GM18907 (cell line): ENCODE data around the gene GSPT1.
A peak's percentile ranks its signal among the peaks of the same experiment; 100 is the strongest.
"Not testable (repeated sequence)": the region's sequence is repeated elsewhere in the genome, so short reads cannot be mapped to it uniquely, and the experiment has no call there.

ENCODE experiments used
- ATAC-seq: cut with Tn5 transposase; IDR thresholded peaks from one replicate; pipeline ENCODE4 v1.9.1; 2021; ENCODE audit warnings: mild to moderate bottlenecking, moderate library complexity; ENCODE audit not compliant: unreplicated experiment

The GSPT1 gene

GRCh38 chr16:11862489-11862888 lies 53.3 kb downstream of the GSPT1 start:
- ATAC-seq: no peak

- ATAC-seq: no peak
Measured at GRCh38 chr16:11857161-11857560, 58.6 kb downstream of the GSPT1 start.

DNA sequence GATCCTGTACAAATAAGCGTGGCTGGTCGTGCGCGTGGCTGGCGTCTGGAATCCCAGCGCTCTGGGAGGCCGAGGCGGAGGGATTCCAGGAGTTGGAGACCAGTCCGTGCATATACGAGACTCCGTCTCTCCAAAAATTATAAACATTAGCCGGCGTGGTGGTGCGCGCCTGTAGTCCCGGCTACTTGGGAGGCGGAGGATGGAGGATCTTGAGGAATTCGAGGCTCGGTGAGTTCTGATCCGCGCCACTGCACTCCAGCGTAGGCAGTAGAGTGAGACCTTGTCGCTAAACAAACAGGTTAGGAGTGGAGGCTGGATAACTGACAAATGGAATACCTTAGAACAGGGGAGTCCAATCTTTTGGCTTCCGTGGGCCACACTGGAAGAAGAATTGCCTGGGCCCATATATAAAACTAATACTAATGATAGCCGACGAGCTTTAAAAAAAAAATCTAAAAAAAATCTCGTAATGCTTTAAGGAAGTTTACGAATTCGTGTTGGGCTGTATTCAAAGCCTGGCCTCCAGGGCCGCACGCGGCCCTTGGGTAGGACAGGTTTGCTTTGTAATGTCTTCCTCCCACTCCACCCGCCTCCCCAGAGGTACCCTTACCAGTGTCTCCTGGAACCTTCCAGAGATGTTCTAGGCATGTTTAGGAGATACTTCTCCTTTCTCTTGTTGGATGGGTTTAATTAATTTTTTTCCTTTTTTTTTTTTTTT lies 63.5 kb downstream of the GSPT1 start:
- peak; percentile 5 for ATAC-seq

- peak; percentile 82 for ATAC-seq
Measured at GRCh38 chr16:11851294-11852091, 64.3 kb downstream of the GSPT1 start, which contains the start of gene RSL1D1. RSL1D1 (minus strand) TSS chr16:11851542; CDS start chr16:11851512, 30 bp downstream.

DNA sequence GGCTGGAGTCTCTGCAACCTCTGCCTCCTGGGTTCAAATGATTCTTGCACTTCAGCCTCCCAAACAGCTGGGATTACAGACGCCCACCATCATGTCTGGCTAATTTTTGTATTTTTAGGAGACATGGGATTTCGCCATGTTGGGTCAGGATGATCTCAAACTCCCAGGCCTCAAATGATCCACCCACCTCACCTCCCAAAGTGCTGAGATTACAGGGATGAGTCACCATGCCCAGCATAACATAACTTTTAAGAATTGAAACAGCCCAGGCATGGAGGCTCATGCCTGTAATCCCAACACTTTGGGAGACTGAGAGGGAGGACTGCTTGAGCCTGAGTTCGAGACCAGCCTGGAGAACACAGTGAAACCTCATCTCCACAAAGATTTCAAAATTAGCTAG lies 66.9 kb downstream of the GSPT1 start:
- no peak for ATAC-seq

- no peak for ATAC-seq
Measured at GRCh38 chr16:11844499-11844898, 71.3 kb downstream of the GSPT1 start.

DNA sequence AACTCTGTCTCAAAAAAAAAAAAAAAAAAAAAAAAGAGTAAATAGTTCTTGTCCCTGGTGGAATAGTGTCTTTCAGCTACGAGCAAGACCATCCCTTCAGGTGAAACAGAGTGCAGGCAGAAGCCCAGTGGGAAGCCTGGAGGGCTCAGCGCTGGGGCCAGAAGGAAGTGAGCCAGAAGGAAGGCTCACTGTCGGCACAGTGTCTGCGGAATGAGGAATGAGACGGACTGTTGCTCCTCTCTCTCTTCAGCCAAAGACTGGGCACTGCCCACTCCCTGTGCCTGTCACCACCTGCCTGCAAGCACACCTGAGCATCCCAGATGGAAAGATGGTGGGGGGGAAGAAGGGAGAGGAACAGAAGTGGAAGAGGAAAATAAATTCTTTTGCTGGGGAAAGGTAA lies 71.9 kb downstream of the GSPT1 start:
- ATAC-seq: no peak

DNA sequence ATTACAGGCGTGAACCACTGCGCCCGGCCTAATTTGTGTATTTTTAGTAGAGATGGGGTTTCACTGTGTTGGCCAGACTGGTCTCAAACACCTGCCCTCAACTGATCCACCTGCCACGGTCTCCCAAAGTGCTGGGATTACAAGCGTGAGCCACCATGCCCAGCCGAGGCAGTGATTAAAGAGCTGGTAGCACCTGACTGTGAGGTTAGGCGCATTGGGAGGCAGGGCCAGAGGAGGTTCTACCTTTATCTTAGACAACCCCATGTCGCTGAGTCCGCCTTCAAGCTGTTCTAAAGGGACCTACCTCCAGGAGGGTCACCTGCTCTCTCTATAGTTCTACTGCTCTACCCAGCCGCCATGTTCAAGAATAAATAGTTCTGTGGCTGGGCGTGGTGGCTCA lies 72.5 kb downstream of the GSPT1 start:
- no peak for ATAC-seq

- ATAC-seq: no peak
Measured at GRCh38 chr16:11841026-11841425, 74.7 kb downstream of the GSPT1 start.

DNA sequence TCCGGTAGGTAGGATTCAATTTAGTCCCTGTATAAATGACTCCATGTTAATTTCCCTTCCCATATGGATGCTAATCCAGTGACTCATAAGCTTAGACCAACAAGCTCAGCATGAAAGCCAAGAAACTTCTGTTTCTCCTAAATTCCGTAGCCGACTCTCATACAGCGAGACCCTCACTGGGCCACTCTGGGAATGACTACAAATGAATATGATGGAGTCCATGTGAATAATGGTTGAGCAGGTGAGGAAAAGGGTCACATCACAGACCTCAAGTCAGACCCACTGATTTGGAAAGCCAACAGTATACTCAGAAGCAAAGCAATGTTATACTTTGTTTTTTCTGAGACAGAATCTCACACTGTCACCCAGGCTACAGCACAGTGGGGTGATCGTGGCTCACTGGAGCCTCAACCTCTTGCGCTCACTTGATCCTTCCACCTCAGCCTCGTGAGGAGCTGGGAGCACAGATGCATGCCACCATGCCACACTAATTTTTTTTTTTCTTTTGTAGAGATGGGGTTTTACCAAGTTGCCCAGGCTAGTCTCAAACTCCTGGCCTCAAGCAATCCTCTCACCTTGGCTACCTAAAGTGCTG lies 79.0 kb downstream of the GSPT1 start:
- no peak for ATAC-seq

- no peak for ATAC-seq
Measured at GRCh38 chr16:11835891-11836649, 79.7 kb downstream of the GSPT1 start.

- ATAC-seq: no peak
Measured at GRCh38 chr16:11835309-11835708, 80.4 kb downstream of the GSPT1 start.

- ATAC-seq: no peak
Measured at GRCh38 chr16:11833951-11834695, 81.6 kb downstream of the GSPT1 start.

GRCh38 chr16:11828696-11829095 lies 87.1 kb downstream of the GSPT1 start:
- no peak for ATAC-seq

- ATAC-seq: not testable (repeated sequence)
Measured at GRCh38 chr16:11825520-11826165, 90.1 kb downstream of the GSPT1 start.

GRCh38 chr16:11824362-11824761 lies 91.4 kb downstream of the GSPT1 start:
- ATAC-seq: no peak

- not testable (repeated sequence) for ATAC-seq
Measured at GRCh38 chr16:11823645-11824044, 92.1 kb downstream of the GSPT1 start.

- no peak for ATAC-seq
Measured at GRCh38 chr16:11819798-11820197, 96.0 kb downstream of the GSPT1 start.

DNA sequence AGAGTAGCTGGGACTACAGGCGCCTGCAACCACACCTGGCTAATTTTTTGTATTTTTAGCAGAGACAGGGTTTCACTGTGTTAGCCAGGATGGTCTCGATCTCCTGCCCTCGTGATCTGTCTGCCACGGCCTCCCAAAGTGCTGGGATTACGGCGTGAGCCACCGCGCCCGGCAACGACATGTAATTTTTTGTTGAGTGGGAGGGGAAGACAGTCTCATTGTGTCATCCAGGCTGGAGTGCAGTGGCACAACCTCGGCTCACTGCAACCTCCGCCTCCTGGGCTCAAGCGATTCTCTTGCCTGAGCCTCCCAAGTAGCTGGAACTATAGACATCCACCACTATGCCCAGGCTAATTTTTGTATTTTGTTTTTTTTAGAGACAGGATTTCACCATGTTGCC lies 96.8 kb downstream of the GSPT1 start:
- ATAC-seq: not testable (repeated sequence)
